HG02981 (cell line): ENCODE data around the gene PWWP2A.
"Not testable (repeated sequence)": the region's sequence is repeated elsewhere in the genome, so short reads cannot be mapped to it uniquely, and the experiment has no call there.

Experiments
- ATAC-seq: cut with Tn5 transposase; IDR thresholded peaks from one replicate; pipeline ENCODE4 v1.9.1; 2021; ENCODE audit warnings: mild to moderate bottlenecking, moderate library complexity; ENCODE audit not compliant: unreplicated experiment

Gene PWWP2A, protein sequence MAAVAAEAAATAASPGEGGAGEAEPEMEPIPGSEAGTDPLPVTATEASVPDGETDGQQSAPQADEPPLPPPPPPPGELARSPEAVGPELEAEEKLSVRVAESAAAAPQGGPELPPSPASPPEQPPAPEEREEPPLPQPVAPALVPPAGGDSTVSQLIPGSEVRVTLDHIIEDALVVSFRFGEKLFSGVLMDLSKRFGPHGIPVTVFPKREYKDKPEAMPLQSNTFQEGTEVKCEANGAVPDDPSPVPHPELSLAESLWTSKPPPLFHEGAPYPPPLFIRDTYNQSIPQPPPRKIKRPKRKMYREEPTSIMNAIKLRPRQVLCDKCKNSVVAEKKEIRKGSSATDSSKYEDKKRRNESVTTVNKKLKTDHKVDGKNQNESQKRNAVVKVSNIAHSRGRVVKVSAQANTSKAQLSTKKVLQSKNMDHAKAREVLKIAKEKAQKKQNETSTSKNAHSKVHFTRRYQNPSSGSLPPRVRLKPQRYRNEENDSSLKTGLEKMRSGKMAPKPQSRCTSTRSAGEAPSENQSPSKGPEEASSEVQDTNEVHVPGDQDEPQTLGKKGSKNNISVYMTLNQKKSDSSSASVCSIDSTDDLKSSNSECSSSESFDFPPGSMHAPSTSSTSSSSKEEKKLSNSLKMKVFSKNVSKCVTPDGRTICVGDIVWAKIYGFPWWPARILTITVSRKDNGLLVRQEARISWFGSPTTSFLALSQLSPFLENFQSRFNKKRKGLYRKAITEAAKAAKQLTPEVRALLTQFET

DNA sequence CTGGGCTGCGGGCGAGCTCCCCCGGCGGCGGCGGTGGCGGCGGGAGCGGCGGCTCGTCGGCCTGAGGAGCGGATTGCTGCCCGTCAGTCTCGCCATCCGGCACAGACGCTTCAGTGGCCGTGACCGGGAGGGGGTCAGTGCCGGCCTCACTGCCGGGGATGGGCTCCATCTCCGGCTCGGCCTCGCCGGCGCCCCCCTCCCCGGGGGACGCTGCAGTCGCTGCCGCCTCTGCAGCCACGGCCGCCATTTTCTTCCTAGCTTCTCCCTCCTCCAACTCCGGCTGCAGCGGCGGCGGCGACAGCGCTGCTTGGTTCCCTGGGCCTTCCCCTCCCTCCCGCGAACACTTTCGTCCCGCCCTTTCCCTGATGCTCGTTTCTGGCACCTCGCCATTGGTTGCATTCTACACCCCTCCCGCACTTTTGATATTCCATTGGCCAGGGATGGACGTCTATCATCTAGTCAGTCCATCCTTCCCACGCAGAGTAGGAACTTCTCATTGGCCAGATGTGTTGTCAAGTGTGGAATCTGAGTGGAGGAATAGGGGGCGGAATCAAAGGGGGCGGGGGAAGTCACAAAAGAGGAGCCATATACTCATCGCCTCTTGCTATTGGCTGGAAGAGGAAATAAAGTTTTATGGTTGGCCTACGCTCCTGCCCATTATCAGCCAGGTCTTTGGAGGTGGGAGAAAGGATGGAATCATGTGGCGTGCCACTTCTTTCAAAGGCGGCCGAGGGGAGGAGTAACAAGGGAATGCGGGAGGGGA is at the start of gene PWWP2A:
Gene PWWP2A (minus strand): TSS at position 309 of the 763 bp plus-strand sequence. CDS start 62 bp downstream, at position 247.
- ATAC-seq = peak; percentile 89

DNA sequence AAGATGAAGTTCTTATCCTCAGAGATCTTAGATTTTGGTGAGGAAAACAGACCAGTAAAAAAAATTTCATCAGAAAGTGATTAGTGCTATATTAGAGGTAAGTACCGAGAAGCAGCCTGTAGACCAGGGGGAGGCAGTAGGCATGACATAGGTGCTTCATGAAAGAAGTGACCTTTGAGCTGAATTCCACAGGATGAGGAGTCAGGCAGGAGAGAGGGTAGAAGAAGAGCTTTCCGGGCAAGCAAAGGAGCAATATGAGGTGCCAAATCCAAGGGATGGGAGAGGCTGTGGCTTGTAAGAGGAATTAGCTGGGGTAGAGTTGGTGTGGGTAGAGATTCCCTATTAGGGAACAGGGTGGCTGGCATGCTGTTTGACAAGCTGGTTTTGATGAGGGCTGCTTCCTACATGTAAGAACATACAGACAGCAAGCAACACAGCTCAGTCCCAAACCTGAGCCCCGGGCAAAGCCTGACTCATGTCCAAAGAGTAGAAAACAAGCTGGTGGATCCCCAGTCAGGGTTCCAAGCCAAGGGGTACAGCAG is 48.4 kb upstream of the PWWP2A start:
- ATAC-seq = no peak

DNA sequence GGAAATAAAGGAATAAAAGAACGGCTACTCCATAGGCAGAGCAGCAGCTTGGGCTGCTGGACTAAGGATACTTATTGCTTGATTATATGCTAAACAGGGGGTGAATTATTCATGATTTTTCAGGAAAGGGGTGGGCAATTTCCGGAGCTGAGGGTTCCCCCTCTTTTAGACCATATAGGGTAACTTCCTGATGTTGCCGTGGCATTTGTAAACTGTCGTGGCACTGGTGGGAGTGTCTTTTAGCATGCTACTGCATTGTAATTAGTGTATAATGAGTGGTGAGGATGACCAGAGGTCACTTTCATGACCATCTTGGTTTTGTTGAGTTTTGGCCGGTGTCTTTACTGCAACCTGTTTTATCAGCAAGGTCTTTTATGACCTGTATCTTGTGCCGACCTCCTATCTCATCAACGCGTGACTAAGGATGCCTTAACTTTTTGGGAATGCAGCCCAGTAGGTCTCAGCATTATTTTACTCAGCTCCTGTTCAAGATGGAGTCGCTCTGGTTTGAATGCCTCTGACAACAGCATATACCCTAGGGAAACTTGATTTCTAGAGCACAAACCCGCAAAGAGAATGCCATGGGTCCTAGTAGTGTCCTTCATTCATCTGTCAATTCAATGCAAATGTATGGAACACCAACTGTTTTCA is 47.8 kb upstream of the PWWP2A start:
- ATAC-seq = no peak

DNA sequence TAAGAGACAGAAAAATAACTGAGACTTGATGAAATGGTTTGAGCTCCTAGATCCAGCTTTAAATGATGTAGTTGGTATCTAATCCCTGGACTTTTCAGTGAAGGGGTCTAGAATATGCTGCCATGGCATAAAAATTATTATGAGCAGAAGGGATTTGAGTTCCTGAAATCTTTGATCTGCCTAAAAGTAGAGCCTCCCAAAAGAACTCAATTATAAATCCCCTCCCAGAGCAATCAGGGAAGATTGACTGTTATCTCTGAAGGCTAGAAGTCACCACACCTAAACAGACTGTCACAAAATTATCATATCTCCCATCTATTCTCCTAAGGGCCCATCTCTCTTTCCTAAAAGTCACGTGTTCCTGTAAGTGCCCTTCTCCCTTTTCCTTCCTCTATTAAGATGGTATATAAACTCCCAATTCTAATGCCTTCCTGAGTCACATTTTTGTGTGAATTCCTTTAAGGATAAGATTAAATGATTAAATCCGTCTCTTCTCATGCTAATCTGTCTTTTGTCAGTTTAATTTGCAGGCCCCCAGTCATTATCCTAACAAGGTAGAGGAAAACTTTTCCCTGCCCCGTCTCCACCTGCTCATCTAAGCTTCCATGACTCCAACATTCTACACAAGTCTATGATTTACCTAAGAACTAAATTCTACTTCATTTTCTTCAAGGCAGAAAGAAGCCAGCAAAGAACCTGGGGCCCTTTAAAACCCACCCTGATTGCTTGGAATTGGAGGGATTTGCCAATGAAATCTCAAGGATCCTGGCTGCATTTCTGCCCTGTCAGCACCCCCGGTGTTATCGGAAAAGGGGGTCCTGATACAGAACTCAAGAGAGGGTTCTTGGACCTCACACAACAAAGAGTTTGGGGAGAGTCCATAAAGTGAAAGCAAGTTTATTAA is 47.1 kb upstream of the PWWP2A start:
- no peak for ATAC-seq

DNA sequence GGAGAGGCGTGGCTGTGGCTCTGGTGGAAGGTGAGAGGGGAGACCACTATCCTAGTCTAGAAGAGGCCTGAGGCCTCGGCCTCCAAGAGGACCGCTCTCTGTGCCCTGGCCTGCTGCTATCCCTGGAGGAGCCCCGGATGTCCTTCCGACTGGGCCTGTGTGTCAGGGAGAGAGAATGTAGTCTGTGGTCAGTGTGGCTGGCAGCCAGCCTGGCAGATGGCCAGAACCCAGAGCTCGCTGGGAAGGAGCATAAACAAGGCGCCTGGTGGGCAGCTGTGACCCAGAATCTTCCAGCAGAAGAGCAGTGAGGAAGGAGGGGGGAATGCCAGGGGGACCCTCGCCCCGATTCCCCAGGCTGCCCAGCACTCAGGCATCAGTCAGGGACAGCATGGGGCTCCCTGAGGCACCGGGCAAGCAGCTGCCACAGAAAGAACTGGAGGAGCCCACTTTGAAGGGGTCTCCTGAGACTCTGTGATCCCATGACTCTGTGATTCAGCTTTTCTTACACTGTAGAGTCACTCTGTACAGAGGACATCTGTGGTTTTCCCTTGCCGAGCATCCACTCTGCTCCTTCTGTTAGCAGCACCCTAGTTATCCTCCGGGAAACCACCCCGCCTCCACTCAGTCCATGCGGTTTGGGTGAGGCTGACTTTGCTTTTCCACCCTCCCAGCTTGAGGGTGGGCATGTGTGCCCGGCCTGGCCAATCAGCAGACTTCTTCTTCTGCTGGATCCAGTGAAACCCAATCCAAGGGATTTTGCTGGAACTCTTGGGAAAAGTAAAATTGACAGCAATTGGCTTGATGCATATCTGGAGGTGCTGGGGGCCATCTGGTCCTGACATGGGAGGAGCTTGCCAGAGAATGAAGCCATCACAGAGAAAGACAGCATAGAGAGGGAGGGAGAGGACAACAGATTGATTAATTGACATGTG is 46.2 kb upstream of the PWWP2A start:
- ATAC-seq = no peak

DNA sequence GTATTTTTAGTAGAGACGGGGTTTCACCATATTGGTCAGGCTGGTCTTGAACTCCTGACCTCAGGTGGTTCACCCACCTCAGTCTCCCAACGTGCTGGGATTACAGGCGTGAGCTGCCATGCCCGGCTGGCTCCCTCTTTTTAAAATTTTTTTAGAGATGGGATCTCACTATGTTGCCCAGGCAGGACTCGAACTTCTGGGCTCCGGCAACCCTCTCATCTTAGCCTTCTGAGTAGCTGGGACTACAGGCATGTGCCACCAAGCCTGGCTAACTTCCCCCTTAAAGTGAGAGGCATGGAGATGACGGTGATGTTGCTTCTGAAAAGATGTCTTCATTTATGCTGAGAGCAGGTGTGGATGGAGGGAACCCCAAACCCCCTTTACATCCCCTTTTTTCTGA is 43.7 kb upstream of the PWWP2A start:
- no peak for ATAC-seq

DNA sequence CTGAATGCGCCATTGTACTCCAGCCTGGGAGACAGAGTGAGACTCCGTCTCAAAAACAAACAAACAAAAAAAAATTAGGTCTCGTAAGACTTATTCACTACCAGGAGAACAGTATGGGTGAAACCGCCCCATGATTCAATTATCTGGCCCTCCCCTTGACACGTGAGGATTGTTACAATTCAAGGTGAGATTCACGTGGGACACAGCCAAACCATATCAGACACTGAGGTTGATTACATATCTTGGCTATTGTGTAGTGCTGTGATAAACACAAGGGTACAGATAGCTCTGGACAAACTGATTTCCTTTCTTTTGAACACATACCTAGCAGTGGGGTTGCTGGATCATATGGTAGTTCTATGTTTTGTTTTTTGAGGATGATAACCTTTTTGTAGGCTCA is 42.4 kb upstream of the PWWP2A start:
- no peak for ATAC-seq

DNA sequence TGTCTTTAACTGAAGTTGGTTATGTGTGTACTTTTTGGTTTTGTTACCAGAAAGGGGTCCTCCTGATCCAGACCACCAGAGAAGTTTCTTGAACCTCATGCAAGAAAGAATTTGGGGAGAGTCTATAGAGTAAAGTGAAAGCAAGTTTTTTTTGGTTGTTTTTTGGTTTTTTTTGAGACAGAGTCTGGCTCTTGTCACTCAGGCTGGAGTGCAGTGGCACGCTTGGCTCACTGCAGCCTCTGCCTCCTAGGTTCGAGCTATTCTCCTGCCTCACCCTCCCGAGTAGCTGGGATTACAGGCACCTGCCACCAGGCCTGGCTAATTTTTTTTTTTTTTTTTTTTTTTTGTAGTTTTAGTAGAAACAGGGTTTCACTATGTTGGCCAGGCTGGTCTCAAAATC is 41.6 kb upstream of the PWWP2A start:
- ATAC-seq = not testable (repeated sequence)

DNA sequence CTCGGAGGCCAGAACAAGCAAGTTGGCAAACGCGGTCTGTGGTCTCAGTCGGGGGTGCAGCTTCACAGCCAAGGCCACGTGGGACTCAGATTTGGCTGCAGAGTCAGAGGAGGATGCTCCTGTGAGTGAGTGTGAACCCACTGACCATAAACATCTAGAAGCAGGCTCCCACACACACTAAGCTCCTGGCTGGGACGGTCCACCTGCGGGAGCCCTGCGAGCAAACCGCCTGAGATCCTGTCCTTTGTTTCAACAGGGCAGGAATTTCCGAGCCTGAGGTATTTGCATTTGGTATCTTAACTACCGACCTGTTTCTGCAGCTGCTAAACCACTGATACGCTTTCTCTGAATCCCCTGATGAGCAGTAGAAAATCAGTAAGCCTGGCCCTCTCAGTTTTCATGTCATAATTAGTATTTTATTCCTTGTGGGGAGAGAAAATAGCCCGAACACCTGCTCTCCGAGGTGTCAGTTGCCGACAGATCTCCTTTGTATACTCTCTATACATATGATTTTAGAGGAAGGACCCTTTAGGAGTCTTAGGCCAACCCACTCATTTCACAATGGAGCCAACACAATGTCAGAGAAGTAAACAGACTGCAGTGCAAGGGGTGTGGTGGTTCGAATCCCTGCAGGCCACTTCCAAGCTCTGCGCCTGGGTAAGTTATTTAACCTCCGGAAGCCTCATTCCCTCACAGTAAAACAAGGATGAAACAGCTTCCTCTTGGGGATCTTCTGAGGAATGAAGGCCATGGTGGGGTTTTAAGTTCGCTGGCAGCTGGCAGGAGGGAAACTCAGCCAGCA is 40.9 kb upstream of the PWWP2A start:
- ATAC-seq = no peak

DNA sequence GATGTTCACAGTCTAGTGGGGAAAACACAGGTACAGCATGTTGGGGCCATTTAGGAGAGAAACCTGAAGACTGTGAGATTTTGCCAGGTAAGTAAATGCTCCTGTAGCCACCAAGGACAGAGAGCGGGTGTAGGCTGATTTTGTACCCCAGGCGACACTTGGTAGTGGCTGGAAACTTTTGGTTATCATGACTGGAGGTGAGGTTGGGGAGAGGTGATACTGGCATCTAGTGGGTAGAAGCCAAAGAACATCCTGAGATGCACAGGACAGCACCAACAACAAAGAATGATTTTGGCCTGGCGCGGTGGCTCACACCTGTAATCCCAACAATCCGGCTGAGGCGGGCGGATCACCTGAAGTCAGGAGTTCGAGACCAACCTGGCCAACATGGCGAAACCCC is 38.8 kb upstream of the PWWP2A start:
- ATAC-seq = no peak

DNA sequence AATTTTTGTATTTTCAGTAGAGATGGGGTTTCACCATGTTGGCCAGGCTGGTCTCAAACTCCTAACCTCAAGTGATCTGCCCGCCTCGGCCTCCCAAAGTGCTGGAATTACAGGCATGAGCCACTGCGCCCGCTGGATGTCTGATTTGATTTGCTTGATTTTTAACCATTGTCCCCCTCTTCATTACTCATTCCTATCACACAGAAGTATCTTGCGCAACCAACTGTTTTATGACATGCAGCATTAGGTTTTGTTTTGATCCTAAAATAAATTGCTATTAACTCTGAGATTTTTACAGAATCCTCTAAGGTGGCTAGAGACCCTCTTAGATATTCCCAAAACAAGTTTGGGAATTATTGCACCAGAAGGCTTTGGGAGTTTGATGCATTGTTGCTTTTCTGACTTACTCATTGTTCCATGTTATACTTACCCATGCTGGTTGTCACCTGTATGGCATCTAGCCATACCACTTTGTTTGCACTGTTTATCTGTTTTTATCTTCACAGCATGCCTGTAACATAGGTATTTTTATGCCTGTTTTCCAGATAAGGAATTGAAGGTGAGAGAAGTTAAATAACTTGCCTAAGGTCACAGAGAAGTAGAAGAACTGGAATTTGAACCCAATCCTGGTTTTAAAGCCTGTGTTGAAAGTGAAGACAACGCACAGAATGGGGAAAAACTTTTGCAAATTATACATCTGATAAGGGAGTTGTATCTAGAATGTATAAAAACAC is 35.9 kb upstream of the PWWP2A start:
- no peak for ATAC-seq

DNA sequence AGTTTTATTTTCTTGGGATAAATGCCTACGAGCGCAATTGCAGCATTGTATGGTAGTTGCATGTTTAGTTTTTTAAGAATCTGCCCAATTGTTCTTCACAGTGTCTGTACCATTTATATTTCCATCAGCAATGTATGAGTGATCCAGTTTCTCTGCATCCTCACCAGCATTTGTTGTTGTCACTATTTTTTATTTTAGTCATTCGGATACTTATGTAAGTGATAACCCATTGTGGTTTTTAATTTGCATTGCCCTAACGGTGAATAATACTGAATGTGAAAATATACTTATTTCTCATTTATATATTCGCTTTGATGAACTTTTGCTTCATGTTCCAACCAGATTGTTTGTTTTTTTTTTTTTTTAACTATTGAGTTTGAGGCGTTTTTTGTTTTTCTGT is 33.7 kb upstream of the PWWP2A start:
- ATAC-seq = no peak

DNA sequence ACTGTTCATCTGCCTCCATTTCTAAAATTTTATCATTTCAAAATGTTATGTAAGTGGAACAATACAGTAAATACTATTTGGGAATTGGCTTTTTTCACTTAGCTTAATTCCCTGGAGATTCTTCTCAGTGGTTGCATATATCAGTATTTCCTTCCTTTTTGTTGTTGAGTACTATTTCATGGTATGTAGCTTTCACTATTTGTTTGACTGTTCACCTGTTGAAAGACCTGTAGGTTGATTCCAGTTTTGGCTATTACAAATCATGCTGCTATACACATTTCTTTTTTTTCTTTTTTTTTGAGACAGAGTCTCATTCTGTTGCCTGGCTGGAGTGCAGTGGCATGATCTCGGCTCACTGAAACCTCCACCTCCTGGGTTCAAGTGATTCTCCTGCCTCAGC is 33.0 kb upstream of the PWWP2A start:
- ATAC-seq = no peak

DNA sequence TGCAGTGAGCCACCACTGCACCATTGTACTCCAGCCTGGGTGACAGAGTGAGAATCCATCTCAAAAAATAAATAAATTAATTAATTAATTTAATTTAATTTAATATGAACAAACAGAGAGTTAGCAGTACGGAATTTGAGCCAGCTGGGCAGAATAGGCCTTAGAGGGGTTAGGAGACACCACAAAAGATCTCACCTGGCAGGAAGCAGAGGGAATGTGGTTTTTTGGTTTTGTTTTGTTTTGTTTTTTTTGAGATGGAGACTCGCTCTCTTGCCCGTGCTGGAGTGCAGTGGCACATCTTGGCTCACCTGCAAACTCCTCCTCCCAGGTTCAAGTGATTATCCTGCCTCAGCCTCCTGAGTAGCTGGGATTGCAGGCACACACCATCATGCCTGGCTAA is 31.8 kb upstream of the PWWP2A start:
- ATAC-seq = no peak

DNA sequence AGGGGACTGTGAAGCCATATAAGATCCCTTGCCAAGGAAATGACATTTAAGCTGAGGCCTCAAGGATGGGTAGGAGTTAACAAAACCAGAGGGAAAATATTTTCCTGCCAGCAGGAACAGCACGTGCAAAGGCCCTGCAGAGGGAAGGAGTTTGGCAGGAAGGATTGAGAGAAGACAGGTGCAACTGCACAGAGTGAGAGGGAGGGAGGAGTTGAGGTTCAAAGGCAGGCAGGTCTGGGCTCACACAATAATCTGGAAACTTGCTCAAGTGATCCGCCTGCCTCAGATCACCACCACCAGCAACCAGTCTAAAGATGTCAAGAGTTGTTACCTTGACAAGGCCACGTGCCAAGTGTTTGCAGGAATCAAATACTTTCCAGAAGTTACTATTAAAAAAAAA is 31.1 kb upstream of the PWWP2A start:
- no peak for ATAC-seq

DNA sequence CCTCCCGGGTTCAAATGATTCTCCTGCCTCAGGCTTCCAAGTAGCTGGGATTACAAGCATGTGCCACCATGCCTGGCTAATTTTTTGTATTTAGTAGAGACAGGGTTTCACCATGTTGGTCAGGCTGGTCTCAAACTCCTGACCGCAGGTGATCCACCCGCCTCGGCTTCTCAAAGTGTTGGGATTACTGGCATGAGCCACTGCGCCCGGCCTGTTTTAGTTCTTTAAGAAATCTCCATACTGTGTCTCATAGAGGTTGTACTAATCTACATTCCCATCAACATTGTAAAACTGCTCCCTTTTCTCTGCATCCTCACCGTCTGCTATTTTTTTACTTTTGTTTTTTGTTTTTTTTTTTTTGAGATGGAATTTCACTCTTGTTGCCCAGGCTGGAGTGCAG is 25.2 kb upstream of the PWWP2A start:
- not testable (repeated sequence) for ATAC-seq

DNA sequence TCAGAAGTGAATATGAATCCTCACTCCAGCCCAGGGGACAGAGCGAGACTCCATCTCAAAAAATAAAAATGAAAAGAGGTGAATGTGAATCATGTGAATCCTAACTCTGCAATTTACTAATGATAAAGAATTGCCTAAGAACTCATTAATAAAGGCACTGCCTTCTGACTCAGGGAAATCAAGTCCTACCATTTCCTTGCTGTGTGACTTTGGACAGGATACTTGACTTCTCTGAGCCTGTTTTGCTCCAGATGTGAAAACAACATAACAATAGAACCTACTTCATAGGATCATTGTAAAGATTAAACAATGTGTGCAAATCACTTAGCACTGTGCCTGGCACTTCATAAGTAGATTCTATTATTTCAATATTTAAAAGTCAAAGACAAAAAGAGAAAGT is 15.1 kb upstream of the PWWP2A start:
- no peak for ATAC-seq
